KOPT-K1 (cell line): Measurements from ENCODE around the gene CIAO2B.
"Not testable (repeated sequence)": the region's sequence is repeated elsewhere in the genome, so short reads cannot be mapped to it uniquely, and the experiment has no call there.

Source experiments
- H3K27ac ChIP-seq: fragments of 200-600 bp; sonication (generic); 2 replicates; pipeline ENCODE4 v1.5.1; 2016; ENCODE audit warnings: antibody characterized with exemption, mild to moderate bottlenecking, low read depth, low read length; ENCODE audit not compliant: poor library complexity, severe bottlenecking
- H3K36me3 ChIP-seq: fragments of 200-600 bp; sonication (generic); 2 replicates; pipeline ENCODE4 v1.5.1; 2017; ENCODE audit warnings: antibody characterized with exemption, mild to moderate bottlenecking, low read length, moderate library complexity; ENCODE audit not compliant: insufficient read depth
- H3K9me3 ChIP-seq: fragments of 200-600 bp; sonication (generic); 2 replicates; pipeline ENCODE4 v1.5.1; 2017; ENCODE audit warnings: antibody characterized with exemption, low read length, mild to moderate bottlenecking; ENCODE audit not compliant: insufficient read depth, poor library complexity, severe bottlenecking

CIAO2B gene

GRCh38 chr16:66899945-66900710 is 34.1 kb downstream of the CIAO2B start:
- H3K36me3 ChIP-seq, result no peaks in the 10 kb centered on the region
- no peak overlapping the region for H3K27ac ChIP-seq

GRCh38 chr16:66899310-66899944 is 34.8 kb downstream of the CIAO2B start:
- Histone ChIP-seq H3K36me3 (0 out of 2 replicates have a peak, but pooled peaks cover 6% of the 10 kb centered on the region), H3K9me3 (no peaks in the 10 kb centered on the region), H3K27ac (no peak overlapping the region)

More at GRCh38 chr16:66899945-66900710, 34.1 kb downstream of the CIAO2B start:
- no peaks in the 10 kb centered on the region for H3K9me3 ChIP-seq

DNA sequence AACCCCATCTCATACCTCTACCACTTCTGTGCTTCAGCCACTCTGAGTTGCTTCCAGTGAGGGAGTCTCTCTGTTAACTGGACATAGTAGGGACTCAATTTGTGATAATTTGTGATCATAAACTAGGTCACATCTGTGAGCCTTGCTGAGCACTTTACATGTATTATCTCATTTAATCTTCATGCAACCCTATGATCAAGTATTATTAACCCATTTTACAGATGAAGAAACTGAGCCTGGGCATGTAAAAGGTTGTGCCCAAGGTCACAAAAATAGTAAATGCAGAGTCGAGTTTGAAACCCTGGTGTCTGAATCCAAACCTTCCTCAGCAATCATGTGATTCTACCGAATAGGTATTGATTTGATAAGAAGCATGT is 35.3 kb downstream of the CIAO2B start:
- Histone ChIP-seq H3K36me3 (peaks cover 11% of the 10 kb centered on the region; the same call in 1 of the 2 replicates), H3K27ac (no peak overlapping the region), H3K9me3 (no peaks in the 10 kb centered on the region)

- H3K36me3 ChIP-seq, result peaks cover 12% of the 10 kb centered on the region; the same call in 1 of the 2 replicates
- H3K27ac ChIP-seq, result no peak overlapping the region
- no peaks in the 10 kb centered on the region for H3K9me3 ChIP-seq
These were observed 36.0 kb downstream of the CIAO2B start for GRCh38 chr16:66898207-66898606.

DNA sequence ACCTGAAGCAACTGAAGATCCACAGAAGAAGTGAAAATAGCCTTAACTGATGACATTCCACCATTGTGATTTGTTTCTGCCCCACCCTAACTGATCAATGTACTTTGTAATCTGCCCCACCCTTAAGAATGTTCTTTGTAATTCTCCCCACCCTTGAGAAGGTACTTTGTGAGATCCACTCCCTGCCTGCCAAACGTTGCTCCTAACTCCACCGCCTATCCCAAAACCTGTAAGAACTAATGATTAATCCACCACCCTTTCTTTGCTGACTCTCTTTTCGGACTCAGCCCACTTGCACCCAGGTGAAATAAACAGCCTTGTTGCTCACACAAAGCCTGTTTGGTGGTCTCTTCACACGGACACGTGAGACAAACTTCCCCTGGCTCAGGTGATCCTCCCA is 37.5 kb downstream of the CIAO2B start:
- not testable (repeated sequence) for H3K9me3 ChIP-seq, H3K27ac ChIP-seq
- H3K36me3 ChIP-seq, result peaks cover 12% of the 10 kb centered on the region; the same call in 1 of the 2 replicates

GRCh38 chr16:66895999-66896398 is 38.2 kb downstream of the CIAO2B start:
- Histone ChIP-seq H3K36me3 (peaks cover 19% of the 10 kb centered on the region; the same call in 1 of the 2 replicates), H3K27ac (no peak overlapping the region), H3K9me3 (no peaks in the 10 kb centered on the region)

- Histone ChIP-seq H3K36me3 (peaks cover 22% of the 10 kb centered on the region; the same call in 1 of the 2 replicates), H3K9me3 (no peaks in the 10 kb centered on the region), H3K27ac (no peak overlapping the region)
These were observed 38.6 kb downstream of the CIAO2B start for GRCh38 chr16:66895689-66895979.

GRCh38 chr16:66894948-66895688 is 39.1 kb downstream of the CIAO2B start:
- Histone ChIP-seq H3K36me3 (peaks cover 28% of the 10 kb centered on the region; the same call in 1 of the 2 replicates), H3K27ac (no peak overlapping the region), H3K9me3 (no peaks in the 10 kb centered on the region)

- peaks cover 37% of the 10 kb centered on the region for H3K36me3 ChIP-seq
- H3K9me3 ChIP-seq, result no peaks in the 10 kb centered on the region
- H3K27ac ChIP-seq, result no peak overlapping the region
These were observed 40.1 kb downstream of the CIAO2B start for GRCh38 chr16:66894055-66894454.

GRCh38 chr16:66891797-66892196 is 42.4 kb downstream of the CIAO2B start:
- H3K27ac ChIP-seq, result no peak overlapping the region

DNA sequence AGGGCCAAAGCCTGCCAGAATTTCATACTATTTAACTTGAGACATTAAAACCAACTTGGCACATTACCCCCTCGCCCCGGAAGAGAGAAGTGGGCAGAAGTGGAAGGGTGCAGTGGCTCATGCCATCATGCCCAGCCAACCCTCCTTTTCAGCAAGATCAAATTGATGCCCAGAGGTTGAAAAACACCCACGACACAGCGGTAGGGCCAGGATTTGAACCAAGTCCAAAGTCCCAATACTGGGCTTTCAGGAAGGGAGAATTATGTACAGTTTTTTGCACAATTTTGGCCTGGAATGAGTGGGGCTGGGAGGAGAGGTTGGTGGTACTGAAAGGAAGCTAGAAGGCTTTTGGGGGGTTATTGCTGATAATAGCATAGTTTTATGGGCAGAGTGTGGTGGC is 42.8 kb downstream of the CIAO2B start:
- H3K36me3 ChIP-seq, result peaks cover 64% of the 10 kb centered on the region
- no peak overlapping the region for H3K27ac ChIP-seq
- no peaks in the 10 kb centered on the region for H3K9me3 ChIP-seq

More at GRCh38 chr16:66891797-66892196, 42.4 kb downstream of the CIAO2B start:
- Histone ChIP-seq H3K36me3 (peaks cover 59% of the 10 kb centered on the region), H3K9me3 (no peaks in the 10 kb centered on the region)

- no peak overlapping the region for H3K27ac ChIP-seq
- peaks cover 69% of the 10 kb centered on the region for H3K36me3 ChIP-seq
- no peaks in the 10 kb centered on the region for H3K9me3 ChIP-seq
These were observed 43.4 kb downstream of the CIAO2B start for GRCh38 chr16:66890799-66891198.

DNA sequence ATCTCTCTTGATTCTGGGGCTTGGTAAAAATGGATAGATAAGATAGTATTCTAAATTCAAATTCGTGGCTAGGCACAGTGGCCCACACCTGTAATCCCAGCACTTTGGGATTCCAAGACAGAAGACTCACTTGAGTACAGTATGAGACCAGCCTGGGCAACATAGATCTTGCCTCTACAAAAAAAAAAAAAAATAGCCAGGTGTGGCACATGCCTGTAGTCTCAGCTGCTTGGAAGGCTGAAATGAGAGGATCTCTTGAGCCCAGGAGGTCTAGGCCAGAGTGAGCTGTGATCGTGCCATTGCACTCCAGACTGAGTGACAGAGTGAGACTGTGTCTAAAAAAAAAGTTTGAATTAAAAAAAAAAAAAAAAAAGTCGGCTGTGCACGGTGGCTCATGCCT is 44.6 kb downstream of the CIAO2B start:
- Histone ChIP-seq H3K36me3 (peaks cover 77% of the 10 kb centered on the region), H3K27ac (no peak overlapping the region), H3K9me3 (no peaks in the 10 kb centered on the region)

GRCh38 chr16:66888647-66889615 is 45.3 kb downstream of the CIAO2B start:
- H3K9me3 ChIP-seq, result no peaks in the 10 kb centered on the region
- H3K36me3 ChIP-seq, result peaks cover 76% of the 10 kb centered on the region

More at GRCh38 chr16:66888647-66889615, 45.3 kb downstream of the CIAO2B start:
- no peak overlapping the region for H3K27ac ChIP-seq
